GM18868 (cell line): Measurements from ENCODE around the gene STARD4.

Source experiments
- ATAC-seq: cut with Tn5 transposase; IDR thresholded peaks from one replicate; pipeline ENCODE4 v1.9.1; 2021; ENCODE audit warnings: mild to moderate bottlenecking, moderate library complexity; ENCODE audit not compliant: unreplicated experiment

The STARD4 gene

DNA sequence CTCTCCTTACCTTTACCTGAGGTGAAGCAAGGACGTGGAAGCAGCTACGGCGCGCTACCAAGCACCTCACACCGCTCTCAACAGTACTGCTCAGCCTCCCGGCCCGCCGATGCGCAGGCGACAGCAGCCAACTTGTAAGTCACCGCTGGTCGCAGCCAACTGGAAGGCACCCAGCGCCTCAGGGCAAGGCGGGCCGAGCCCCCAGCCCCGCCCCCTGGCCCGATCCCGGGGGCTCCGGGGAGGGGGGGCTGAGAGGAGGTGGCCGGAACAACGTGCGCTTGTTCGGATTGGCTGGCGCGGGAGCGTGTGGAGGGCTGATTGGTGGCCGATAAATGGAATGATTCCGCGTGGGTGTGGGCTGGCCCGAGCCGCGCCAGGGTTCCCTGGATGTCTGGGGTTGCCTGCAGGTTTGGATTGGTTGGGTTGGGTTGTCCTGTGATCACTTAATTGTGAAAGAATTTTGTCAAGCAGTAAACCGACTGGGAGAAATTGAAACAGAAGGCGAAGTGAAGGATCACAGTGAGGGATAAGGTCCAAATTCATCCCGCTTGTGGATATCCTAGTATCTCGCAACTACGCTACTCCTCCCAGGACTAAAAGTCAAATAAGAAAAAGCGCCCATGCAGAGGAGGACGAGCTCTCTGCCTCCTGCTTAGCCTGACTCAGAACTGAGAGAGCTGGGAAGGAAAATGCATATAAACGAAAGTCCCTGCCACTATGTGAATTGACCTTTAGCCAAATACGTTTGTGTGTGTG lies at the start of gene STARD4:
Gene STARD4 (minus strand): TSS at position 161 of the 756 bp plus-strand sequence. CDS start 5,102 bp downstream, outside the sequence.
- peak; percentile 82 for ATAC-seq

DNA sequence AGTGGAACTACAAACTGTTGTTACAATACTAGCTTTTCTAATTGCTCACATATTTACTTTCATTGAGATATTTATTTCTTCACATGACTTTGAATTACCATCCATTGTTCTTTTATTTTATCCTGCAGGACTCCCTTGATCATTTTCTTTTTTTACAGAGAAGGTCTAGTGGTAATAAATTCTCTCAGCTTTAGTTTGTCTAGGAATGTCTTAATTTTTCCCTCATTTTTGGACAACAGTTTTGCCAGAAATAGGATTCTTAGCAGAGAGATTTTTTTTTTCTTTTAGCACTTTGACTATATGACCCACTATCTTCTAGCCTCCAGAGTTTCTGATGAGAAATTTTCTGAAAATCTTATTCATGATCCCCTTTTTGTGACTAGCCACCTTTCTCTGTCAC lies 47.3 kb upstream of the STARD4 start:
- ATAC-seq = no peak

GRCh38 chr5:111557686-111558085 lies 45.4 kb upstream of the STARD4 start:
- no peak for ATAC-seq

DNA sequence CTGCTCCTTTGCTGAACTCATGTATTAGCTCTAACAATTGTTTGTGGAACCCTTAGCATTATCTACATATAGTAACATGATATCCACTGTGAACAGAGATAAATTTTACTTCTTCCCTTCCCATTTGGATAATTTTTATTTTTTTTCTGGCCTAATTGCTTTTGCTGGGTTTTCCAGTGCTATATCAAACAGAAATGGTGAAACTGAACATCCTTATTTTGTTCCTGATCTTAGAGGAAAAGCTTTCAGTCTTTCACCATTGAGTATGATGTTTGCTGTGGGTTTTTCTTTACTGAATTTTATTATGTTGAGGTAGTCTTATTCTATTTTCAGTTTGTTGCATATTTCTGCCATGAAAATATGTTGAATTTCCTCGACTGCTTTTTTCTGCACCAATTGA lies 44.8 kb upstream of the STARD4 start:
- no peak for ATAC-seq

DNA sequence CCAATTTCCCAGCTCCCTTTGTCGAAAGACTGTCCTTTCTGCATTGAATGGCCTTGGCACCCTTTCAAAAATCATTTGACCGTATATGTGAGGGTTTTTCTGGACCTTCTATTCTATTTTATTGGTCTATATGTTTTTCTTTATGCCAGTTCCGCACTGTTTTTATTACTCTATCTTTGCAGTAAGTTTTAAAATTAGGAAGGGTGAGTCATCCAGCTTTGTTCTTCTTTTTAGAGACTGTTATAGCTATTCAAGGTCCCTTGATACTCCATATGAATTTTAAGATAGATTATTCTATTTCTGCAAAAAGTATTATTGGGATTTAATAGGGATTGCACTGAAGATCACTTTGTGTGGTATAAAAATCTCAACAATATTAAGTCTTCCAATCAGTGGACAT lies 44.2 kb upstream of the STARD4 start:
- ATAC-seq = no peak

- no peak for ATAC-seq
Observed at GRCh38 chr5:111555760-111556159, 43.4 kb upstream of the STARD4 start.

DNA sequence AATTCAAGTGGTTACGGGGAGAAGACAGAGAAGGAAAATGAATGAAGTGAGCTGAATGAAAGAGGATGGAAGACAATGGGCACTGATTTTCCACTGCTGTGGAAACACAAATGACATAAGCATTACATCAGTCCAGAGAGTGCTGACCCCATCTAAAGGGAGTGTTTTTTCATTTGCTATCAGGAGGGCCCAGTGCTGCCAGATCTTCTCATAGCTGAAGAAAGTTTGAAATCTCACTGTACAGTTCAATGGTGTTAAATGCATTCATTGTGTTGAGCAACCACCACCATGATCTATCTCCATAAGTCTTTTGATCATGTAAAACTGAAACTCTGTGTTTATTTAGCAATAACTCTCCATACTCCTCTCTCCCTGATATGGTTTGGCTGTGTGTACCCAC lies 41.5 kb upstream of the STARD4 start:
- no peak for ATAC-seq

GRCh38 chr5:111552896-111553295 lies 40.6 kb upstream of the STARD4 start:
- ATAC-seq = no peak

DNA sequence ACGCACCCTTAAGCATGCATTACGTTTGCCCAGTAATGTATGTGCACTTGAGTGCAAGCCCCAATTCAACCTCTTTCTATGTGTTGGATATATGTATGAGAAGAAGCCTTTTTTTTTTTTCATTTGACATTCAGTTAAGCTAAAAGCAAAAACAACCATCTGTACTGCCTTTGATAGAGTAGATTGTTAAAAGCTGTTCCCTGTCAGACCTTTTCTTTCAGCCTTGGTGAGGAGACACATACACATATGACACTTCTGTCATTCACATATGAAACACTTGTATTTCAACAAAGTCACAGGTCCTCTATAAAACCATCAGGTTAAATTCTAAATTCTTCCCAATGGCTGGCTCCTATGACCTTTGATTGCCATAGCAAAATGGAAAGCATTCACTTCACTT lies 40.2 kb upstream of the STARD4 start:
- no peak for ATAC-seq

DNA sequence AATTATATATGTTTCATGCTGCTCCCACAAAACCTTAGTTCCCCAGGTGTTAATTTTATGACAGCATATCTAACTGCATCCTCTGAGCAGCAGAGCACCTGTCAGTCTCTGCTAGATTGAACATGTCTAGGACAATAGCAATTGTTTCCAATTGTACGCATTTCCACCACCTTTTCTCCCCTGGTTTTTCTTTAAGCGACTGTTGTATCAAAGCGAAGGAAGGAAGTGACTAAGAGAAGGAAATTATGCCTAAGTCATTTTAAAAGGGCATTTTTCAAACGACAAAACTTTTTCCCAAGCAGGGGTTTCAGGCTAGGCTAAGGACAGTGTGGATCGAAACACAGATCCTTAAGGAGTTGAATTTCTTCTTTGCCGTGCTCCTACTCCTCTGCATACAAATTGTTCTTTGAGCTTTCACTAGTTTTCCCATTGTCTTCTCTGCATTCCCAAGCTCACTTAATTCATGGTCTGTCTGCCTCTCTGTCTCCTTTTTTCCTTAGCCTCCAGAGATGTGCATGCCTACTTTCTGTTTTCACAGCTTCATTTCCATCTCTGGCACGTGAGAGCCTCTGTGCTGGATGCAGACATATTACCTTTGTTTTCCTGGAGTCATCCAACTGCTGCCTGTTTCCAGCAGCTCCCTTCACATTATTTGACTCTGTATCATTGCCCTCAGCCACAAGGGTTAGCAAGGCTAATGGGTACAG lies 39.4 kb upstream of the STARD4 start:
- ATAC-seq = no peak

GRCh38 chr5:111551161-111551560 lies 38.8 kb upstream of the STARD4 start:
- no peak for ATAC-seq

DNA sequence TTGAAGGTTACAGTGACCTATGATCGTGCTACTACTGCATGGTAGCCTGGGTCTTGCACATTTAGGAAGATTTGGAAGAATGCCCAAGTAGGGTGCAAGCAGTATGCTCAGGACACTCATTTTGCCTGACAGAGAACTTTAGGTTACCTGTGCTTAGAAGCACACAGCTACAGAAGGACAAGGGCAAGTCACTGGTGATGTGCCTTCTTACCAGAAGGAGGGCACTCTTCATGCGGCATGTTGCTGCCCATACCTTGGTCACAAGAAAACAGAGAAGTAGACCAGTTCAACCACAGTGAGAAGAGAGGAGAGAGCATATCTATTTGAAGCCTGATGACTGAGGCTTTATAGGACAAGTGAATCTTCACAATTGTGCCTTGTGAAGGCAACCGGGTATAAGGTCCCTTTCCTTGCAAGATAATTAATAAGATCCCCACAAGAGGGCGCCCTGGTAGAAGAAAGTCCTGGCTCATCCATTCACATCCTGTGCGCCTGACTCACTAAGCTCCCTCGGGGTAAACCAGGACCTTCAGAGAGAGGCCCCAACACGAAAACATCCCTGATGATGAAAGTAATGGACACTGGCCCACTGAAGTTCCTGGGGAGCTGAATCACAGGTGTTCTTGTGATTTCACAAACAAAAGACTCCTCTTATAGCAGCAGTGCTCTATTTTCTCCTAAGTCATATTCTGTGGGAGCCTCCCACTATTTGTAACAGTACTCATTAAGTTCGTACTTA lies 38.1 kb upstream of the STARD4 start:
- ATAC-seq = peak; percentile 95

GRCh38 chr5:111548992-111549649 lies 36.8 kb upstream of the STARD4 start:
- ATAC-seq = no peak

- ATAC-seq = no peak
Observed at GRCh38 chr5:111548348-111548950, 36.1 kb upstream of the STARD4 start.

DNA sequence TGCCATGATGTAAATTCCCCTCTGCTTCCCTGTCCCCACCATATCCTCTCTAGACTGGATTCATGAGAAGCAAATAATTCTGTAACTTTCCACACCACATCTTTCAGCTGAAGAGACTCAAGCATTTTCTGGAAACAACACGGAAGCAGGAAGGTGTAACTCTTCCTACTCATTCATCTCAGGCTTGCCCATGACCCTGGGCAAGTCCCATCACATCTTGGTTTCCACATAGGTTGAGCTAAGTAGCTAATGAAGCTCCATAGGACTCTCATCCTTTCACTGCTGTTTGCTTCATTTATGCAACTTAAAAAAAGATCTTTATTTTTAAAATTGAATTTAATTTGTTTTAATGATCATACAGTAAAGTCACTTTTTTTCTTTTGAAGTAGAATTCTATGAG lies 32.7 kb upstream of the STARD4 start:
- ATAC-seq = no peak

- ATAC-seq = no peak
Observed at GRCh38 chr5:111537141-111538024, 25.0 kb upstream of the STARD4 start.

GRCh38 chr5:111535879-111536549 lies 23.7 kb upstream of the STARD4 start:
- no peak for ATAC-seq

- ATAC-seq = no peak
Observed at GRCh38 chr5:111532886-111533582, 20.7 kb upstream of the STARD4 start.

DNA sequence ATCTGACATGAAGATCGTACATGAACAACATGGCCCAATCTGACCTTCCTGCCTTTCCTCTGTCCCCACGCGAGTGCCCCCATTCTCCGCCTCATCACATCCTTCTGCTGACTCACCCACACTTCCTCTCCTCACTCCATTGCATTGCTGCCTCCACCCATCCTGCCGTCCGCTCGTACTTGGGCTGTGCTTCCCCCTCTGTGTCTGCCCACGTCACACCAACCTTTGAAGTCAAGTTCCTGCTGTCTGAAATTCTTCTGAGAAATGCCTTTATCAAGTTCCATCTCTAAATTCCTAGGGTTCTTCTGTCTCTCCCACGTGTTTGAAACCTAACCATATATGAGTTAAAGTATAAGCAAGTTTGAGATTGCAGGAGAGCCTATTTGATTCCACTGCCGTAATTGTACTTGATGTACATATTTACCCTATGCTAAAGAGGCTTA lies 18.0 kb upstream of the STARD4 start:
- ATAC-seq = peak; percentile 98
